WI38 (cell line): ENCODE results near the gene HECW1.

ENCODE experiments used
- H3K4me3 ChIP-seq: 2 replicates; pipeline ENCODE4 v1.5.1; 2011; ENCODE audit warnings: low read depth, mild to moderate bottlenecking, control low read depth, low read length
- TF ChIP-seq, protein P1 (sequence below): IDR thresholded peaks from 2 replicates; pipeline ENCODE4 v1.5.1; 2012; ENCODE audit warnings: low read depth, mild to moderate bottlenecking, control low read depth, low read length

Gene HECW1

DNA sequence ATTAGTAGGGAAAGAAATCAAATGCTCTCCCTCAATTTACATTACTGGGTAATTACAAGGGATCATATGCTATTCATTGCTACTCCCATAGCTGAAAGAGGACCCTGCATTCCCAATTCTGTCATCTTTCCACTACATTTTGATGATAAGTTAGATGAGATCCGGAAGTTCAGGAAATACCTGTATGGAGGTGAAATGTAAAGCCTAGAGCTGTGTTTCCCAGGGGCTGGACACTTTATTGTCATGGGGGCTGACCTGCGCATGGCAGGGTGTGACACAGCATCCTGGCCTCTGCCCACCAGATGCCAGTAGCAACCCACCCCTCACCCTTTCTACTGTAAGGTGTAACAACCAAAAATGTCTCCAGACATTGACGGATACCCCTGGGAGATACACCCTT is 56.6 kb downstream of the HECW1 start:
- no peak overlapping the region for H3K4me3 ChIP-seq
- TF ChIP-seq, protein P1, sequence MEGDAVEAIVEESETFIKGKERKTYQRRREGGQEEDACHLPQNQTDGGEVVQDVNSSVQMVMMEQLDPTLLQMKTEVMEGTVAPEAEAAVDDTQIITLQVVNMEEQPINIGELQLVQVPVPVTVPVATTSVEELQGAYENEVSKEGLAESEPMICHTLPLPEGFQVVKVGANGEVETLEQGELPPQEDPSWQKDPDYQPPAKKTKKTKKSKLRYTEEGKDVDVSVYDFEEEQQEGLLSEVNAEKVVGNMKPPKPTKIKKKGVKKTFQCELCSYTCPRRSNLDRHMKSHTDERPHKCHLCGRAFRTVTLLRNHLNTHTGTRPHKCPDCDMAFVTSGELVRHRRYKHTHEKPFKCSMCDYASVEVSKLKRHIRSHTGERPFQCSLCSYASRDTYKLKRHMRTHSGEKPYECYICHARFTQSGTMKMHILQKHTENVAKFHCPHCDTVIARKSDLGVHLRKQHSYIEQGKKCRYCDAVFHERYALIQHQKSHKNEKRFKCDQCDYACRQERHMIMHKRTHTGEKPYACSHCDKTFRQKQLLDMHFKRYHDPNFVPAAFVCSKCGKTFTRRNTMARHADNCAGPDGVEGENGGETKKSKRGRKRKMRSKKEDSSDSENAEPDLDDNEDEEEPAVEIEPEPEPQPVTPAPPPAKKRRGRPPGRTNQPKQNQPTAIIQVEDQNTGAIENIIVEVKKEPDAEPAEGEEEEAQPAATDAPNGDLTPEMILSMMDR: no peak

DNA sequence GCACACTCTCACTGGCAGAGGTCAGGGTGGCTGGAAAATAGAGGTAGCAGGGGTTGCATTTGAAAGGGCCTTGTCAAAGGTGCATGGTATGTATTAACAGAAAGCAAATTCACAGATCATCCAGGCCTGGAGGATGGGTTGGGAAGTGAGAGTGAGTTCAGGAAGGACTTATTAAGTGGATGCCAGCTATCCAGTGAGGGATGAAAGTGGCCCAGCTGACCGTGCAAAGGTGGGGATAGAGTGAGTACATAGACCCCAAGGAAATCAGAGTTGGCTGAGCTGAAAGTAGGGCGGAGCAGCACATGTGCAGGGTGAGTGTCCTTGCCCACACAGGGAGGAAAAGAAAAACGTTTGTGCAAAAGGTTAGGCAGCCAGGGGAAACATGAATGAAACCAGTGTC is 58.1 kb downstream of the HECW1 start:
- TF ChIP-seq, protein P1: no peak
- no peak overlapping the region for H3K4me3 ChIP-seq

GRCh38 chr7:43175570-43176200 is 63.2 kb downstream of the HECW1 start:
- TF ChIP-seq, protein P1: no peak
- H3K4me3 ChIP-seq: no peak overlapping the region

DNA sequence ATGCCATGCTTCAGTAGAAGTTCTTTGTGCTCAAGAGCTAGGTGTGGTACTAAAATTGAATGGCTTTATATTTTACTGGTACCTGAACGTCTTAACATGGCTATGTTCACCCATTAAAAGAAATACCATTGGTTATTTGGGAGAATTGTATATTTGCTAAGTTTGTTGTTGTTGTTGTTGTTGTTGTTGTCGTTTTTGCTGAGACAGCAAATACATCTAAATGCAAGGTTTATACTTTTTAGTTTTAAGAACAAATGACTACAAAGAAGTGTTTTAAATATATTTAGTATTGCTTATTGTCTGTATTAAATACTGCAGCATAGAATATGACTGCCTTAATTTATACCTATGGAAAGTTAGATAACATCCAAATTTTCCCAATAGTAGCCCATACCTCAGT is 66.9 kb downstream of the HECW1 start:
- TF ChIP-seq, protein P1: no peak
- no peak overlapping the region for H3K4me3 ChIP-seq

DNA sequence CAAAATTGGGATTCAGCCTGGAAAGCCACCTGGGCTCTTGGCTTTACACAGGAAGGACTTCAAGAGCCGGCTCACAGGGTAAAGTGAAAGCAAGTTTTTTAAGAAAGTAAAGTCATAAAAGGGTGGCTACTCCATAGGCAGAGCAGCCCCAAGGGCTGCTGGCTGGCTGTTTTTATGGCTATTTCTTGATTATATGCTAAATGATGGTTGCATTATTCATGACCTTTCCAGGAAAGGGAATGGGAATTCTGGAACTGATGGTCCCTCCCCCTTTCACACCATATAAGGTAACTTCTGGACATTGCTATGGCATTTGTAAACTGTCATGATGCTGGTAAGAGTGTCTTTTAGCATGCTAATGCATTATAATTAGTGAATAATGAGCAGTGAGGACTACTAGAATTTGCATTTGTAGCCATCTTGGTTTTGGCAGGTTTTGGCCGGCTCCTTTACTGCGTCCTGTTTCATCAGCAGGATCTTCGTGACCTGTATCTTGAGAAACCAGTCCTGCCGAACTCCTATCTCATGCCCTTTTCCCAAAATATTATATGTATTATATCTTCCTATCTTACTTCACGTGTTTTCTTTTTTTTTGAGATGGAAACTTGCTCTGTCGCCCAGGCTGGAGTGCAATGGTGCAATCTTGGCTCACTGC is 80.5 kb downstream of the HECW1 start:
- no peak overlapping the region for H3K4me3 ChIP-seq
- TF ChIP-seq, protein P1: no peak

DNA sequence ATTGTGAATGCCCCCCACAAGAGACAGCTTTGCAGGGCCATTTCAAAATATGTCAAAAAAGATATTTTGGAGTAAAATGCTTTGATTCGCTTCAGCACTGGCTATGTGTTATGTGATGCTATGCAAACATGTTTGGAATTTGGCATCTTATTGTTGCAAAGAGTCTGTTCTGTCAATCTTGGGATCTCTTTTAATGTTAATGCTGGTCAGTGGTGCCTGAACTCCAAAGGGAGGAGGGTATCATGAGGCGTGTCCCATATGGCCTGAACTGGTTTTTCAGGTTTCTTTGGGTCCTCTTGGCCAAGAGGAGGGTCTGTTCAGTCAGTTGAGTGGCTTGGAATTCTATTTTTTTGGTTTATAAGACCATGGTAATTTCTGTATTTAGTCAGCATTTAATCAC is 81.4 kb downstream of the HECW1 start:
- TF ChIP-seq, protein P1: no peak
- H3K4me3 ChIP-seq: no peak overlapping the region

- no peak overlapping the region for H3K4me3 ChIP-seq
- TF ChIP-seq, protein P1: no peak
These were observed 82.8 kb downstream of the HECW1 start for GRCh38 chr7:43195256-43195655.
